CD4-positive, alpha-beta T cell treated with Interleukin-10 for 1 hour (primary cell): Measurements from ENCODE around the gene KLK4.

Source experiments
- DNase-seq: peaks from one replicate; pipeline ENCODE4 v3.0.0-alpha.2; 2020

Gene KLK4

DNA sequence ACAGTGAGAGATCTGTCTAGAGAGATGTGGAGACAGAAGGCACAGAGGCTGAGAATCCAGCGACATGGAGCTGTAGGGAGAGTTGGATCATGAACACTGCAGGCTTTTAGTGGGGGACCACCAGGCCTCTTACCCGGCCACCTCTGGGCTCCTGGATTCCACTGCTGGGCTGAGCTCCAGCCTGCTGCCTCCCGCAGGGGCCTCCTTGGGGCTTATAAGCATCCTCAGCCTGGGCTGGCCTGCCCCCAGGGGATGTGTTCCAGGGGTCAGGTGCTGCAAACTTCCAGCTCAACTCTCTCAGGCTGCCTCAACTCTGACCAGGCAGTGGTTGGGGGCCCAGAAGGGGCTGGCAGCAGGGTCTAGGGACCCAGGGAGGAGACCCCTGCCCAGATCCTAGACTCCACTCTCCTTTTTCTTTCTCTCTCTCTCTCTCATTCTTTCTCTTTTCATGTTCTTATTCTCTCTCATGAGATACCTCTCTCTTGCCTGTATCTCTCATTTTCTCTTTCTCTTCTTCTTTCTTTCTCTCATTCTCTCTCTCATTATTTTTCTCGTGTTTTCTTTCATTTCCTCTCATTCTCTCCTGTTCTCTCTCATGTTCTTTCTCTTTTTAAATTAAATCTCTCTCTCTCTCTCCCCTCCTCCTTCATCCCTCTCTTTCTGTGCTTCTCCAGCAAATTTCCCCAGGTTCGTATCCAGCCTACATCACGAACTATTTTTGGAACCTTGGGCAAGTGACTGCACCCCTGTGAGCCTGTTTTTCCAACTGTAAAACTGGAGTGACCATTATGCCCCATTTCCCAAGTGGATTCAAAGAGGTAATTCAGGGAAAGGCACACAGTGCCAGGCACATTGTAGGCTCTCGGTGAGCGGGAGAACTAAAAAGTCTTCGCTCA lies at the start of gene KLK4:
Gene KLK4, minus strand, starts transcription at position 190 of the 896 bp plus-strand sequence. CDS start 657 bp downstream, outside the sequence.
- no peak for DNase-seq

- no peak for DNase-seq
Observed at GRCh38 chr19:50959731-50960500, 48.7 kb upstream of the KLK4 start.

GRCh38 chr19:50957587-50957986 lies 46.4 kb upstream of the KLK4 start:
- DNase-seq: no peak

GRCh38 chr19:50952910-50953309 lies 41.7 kb upstream of the KLK4 start, which contains the start of gene KLK5:
TSS of gene KLK5 (minus strand) at chr19:50953038. CDS start at chr19:50952657, 381 bp downstream.
- no peak for DNase-seq

DNA sequence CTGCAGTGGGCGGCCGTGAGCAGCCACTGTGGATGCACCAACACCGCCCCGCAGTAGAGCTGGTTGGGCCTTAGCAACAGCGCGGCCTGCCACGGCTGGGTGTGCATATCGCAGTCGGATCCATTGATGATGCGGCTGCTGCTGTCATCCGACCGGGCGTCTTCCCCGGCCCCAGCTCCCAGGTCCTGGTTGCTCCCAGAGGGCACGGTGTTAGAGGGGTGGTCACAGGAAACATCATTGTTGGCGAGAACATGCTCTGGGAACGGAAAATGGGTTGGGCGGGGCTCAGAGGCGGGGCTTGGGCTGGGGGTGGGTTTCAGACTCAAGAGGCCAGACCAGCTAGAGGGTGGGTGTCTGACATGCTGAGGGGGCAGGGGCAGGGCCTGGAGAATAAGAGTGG lies 38.7 kb upstream of the KLK4 start:
- no peak for DNase-seq

DNA sequence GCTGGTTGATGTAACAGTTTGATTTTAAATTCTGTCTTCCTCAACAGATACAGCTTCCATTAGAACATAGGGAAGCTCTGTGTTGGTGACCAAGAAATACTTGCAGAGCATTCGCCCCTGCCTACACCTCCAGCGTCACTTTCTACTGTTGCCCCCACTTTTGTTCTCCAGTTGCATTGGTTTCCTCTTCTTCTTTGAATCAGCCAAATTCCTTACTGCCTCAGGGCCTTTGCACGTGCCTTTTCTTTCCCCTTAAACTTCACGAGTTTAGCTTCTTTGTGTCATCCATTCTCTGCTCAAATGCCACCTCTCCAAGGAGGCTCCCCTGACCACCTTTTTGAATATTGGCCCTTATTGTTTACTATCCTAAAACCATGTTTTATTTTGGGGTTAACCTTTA lies 35.9 kb upstream of the KLK4 start:
- no peak for DNase-seq

GRCh38 chr19:50944795-50945194 lies 33.6 kb upstream of the KLK4 start:
- no peak for DNase-seq

GRCh38 chr19:50943074-50943828 lies 32.1 kb upstream of the KLK4 start:
- no peak for DNase-seq

DNA sequence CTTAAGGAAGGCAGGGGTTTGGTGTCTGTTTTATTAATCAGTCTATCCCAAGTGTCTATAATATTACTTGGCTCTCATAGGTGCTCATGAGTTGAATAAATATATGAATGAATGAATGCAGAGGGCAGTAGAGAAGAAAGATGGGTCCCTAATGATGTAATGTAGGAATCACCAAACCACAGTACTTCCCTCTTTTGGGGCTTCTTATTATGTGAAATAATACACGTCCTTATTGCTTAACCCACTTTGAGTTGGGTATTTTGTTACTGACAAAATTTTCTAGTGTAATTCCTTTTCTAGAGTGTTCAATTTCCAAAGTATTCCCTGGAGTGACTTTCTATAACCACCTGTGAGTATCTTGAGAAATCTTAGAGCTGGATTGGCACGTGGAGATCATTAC lies 28.4 kb upstream of the KLK4 start:
- DNase-seq: no peak

- no peak for DNase-seq
Observed at GRCh38 chr19:50933640-50934039, 22.4 kb upstream of the KLK4 start.

DNA sequence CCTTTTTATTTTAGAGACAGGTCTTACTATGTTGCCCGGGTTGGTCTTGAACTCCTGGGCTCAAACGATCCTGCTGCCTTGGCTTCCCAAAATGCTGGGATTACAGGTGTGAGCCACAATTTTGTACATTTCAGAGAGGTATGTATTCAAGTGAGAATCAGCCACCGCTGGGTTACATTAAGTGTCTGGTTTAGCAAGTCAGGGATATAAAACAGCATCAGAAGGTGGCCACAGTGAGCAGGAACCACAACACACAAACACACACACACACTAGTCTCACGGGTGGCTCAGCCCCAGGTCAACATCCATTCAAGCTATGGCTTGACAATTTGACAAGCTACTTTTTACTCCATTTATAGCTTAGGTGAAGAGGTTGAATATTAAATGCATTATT lies 21.5 kb upstream of the KLK4 start:
- no peak for DNase-seq

DNA sequence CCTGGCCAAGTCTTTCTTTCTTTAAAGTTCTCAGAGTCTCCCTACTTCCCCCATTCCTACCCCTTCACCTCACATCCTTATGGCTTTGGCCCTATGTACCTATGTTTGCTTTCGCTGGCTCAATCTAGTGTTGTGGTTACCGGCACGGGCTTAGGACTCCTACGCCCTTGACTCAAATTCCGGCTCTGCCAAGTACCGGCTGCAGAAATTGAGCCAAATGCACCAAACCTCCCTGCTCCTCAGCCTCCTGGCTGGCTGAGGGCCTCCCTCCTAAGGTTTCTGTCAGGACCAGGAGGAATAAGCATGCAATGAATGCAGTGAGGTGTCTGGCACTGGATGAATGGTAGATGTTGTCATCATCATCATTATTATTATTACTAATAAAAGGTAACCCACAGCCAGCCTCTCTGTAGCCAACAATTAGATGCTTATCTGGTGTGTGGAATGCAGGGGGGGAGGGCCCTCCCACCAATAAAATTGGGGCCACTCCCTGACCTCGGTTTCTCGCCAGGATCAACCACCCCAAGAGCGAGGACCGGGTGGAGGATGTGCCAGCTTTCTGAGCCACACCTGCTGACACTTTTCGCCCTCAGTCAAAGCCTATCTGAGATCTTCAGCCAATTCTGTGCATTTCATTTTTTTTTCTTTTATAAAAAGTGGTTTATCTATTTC lies 21.0 kb upstream of the KLK4 start:
- no peak for DNase-seq

GRCh38 chr19:50931023-50931422 lies 19.8 kb upstream of the KLK4 start:
- DNase-seq: no peak

DNA sequence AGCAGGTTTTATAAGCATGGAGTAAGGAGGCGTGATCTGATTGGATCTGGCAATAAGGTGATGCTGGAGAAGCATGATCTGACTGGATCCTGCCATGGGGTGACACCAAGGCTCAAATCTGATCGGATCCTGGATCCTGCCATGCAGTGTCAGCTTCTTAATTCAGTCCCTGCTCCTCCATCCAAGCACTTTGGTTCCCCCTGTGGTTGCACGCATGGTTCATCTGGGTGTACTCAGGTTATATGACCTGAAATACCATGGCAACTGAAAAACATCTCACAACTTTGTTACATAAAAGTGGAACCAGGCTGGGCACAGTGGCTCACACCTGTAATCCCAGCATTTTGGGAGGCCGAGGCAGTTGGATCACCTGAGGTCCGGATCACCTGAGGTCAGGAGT lies 17.6 kb upstream of the KLK4 start:
- no peak for DNase-seq

DNA sequence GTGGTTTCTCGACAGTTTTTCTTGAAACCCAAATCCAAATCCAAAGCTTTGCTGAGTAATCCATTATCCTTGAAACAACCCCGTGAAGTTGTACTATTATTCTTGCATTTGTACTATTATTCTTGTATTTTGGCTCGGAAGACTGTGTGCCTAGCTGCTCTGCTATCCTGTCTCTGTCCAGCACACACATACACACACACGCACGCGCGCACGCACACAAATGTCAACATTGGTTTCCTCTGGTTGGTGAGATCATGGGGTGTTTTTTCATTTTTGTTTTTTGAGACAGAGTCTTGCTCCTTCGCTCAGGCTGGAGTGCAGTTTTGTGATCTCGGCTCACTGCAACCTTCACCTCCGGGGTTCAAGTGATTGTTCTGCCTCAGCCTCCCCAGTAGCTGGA lies 14.9 kb upstream of the KLK4 start:
- no peak for DNase-seq

DNA sequence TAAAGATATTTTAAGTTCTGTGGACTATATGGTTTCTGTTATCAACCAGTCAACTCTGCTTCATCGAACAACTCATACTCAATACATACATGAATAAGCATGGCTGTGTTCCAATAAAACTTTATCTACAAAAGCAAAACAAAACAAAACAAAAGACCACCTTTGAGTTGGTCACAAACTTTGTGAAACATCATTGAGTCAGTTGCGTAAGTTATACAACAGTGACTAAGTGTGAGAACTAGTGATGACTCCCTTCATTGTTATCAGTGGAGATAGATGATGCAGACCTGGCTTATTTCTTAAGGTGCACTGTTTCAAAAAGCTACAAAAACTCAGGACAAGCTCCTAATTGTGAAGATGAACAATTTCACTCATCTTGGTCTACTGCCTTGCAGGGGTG lies 14.5 kb upstream of the KLK4 start:
- DNase-seq: no peak

DNA sequence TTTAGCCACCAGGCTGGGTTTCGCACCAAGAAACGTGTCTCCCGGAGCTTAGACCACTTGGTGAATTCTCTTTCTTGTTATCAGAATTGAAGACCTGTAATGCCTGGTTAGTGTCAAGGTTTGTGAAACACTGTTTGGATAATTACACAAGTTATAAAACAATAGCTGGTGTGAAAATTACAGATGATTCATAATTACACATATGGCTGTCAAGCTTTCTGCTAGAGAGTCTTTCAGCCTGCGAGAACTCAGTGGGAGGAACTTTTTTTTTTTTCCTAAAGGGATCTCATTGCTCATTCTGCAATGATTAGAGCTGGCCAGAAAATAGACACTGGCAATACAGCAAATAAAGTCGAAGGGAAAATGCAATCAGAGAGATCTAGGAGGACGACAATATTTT lies 13.4 kb upstream of the KLK4 start:
- DNase-seq: no peak

GRCh38 chr19:50922317-50922853 lies 11.2 kb upstream of the KLK4 start:
- peak; percentile 77 for DNase-seq

- no peak for DNase-seq
Observed at GRCh38 chr19:50921426-50922316, 10.5 kb upstream of the KLK4 start.

DNA sequence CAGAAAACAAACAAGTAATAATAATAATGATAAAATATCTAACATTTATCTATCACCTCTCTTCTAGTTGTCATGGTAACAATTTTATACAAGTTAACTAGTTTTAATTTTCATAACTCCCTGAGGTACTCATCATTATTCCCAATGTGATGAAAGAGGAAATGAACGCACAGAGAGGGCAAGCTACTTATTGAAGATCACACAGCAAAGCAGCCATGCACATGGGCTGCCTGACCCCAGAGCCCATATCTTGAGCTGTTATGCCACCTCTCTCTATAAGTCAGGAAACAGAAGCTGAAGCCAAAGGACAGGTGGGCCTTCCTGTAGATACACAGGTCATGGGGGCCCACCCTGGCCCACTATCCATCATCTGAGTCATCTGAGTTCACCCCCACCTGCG lies 4.9 kb upstream of the KLK4 start:
- DNase-seq: no peak
